ENCODE data around the gene PUSL1. TPM values are rescaled to one million over a fixed set of nuclear protein-coding genes. Genes with fewer than 3 reads are reported as not detected.

Gene PUSL1
- total RNA-seq, 1 donor from 2014 or later = 11.1 TPM

DNA sequence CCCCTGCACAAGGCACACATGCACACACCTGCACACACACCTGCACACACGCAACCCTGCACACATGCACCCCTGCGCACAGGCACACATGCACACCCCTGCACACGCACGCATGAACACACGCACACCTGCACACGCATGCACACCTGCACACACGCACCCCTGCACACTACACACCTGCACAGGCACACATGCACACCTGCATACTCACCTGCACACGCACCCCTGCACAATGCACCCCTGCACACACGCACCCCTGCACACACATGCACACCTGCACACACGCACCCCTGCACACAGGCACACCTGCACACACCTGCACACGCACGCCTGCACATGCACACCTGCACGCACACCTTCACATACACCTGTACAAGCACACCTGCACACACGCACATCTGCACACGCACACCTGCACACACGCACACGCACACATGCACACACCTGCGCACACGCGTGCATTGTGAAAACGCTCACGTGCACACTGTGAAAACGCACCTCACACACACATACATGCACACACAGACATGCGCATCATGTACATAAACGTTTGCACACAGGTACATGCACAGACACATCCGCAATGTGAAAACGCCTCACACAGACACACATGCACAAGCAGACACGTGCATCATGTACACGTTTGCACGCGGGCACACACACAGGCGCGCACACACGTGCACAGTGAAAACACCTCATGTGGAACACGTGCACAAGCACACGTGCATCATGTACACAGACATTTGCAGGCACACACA, 32.6 kb downstream of the PUSL1 start:
- DNase-seq = no peak

DNA sequence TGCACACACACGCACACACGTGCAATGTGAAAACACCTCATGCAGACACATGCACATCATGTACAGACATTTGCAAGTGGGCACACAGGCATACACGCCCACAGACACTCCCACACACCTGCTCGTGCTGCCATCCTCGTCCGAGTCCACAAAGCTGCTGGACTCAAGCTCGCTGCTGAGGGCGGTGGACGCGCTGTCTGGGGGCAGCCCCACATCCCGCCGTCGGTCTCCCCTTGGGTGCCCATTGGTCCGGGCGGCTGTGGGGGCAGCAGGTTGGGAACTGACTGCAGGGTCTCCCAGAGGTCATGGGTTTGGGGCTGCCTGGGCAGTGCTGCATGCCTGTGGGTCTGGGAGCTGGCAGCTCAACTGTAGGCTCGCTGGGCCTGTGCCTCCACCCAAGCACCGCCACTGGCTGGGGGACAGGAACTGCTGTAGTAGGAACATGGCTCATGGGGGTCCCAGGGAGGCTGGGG, 33.2 kb downstream of the PUSL1 start:
- DNase-seq = no peak

DNA sequence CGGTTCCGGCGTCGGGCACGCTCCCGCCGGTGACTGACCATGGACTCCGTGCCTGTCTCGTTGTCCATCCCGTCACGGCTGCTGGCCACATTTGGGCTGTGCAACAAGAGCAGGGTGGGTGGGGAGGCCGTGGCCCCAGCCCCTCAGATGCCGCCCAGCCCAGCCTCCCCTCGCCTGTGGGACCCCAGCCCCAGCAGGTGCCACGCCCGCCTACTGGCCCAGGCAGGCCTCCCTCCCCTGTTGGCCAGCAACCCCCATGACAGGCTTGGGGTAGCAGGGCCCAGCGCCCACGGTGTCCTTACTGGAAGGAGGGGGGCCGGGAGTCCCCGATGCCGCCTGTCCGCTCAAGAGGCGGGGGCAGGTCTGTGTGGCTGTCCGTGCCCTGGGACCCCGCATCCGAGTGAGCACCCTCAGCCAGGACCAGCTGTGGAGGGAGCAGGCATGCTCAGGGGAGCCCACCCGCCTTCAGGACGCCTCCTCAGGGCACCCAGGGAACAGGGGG, 33.7 kb downstream of the PUSL1 start:
- no peak for DNase-seq

DNA sequence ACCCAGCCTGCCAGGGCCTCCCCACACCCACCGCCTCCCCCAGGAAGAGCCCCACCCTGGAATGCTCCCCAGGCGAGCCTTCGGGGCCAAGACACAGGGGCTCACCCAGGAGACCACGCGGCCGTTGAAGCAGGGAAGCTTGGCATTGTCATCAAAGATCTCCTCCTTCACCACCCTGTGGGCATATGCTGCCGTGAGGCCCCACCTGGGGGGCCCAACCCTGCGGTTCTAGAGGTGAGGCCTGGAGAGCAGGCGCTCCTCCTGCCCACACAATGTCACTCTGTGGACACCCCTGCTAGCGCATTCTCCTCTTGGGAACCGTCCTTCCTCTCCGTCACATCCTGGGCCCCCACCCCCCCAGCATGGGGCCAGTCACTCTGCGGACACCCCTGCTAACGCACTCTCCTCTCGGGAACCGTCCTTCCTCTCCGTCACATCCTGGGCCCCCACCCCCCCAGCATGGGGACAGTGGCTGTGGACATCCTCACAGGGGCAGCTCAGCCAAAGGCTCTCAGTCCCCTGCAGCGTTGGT, 34.3 kb downstream of the PUSL1 start:
- DNase-seq = no peak

DNA sequence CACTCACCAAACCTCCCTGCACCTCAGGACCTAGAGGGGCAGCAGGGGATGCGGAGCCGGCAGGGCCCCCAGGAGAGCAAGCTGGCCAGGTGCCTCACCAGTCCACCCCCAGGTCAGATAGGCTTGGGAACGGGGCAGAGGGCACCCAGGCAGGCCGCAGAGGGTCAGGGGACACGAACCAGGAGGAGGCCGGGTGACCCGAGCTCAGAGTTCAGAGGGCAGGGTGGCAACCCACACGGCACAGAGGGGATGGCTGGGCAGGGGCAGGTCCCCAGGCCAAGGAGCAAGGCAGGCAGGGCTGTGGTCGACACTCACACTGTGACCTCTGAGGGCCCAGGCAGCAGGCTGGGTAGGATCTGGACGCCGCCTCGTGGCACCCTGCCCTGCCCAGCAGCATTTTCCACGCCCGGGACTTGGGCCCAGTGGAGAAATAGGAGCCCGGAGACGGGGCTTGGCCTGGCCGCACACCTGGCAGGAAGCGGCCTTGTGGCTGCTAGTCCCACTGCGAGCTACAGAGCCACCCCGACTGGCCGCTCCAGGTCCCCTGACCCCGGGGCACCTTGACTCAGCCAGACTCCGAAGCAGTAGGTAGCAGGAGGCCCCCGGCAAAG, 35.5 kb downstream of the PUSL1 start:
- DNase-seq = no peak

DNA sequence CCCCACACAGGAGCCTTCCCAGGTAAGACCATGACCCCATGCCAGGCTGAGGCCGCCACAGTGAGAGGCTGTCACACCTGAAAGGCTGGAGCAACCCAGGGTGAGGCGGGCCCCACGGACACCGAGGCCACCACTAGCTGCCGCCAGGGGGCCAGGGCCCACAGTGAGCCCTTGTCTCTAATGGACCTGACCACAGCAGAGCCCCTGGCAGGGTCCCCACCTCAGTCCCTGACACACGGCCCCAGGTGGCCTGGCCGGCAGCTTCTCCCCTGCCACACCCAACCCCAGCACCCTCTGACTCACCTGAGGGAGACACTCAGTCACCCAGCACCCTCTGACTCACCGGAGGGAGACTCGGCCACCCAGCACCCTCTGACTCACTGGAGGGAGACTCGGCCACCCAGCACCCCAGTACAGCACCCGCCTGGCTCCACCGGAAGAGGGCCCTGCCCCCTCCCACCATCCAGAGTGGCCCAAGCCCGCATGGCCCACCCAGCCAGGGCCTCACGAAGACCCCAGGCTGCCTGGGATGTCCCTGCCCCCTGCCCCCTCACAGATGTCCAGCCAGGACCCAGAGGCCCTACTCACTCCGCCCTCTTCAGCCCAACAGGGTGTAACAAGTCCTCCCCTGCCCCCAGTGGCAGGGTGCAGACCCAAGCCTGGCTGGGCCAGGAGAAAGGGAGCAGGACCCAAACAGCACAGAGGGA, 36.4 kb downstream of the PUSL1 start:
- DNase-seq = peak; percentile 45

DNA sequence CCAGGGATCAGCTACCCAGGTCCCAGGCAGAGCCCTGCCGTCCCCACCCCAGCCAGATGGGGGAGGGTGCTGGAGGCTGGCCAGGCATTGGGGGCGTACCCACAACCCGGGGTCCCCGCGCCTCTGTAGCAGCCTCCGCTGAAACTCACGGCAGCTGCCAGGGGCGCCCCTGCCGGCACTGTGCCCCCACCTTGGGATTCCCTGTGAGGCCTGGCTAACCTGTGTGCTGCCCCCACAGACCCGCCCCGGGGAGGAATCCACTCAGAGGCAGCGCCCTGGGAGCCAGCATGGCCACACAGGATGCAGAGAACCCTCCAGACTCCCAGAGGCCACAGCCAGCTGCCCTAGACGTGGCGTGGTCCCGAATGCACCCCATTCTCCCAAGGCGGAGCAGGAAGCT, 37.0 kb downstream of the PUSL1 start:
- DNase-seq = no peak

DNA sequence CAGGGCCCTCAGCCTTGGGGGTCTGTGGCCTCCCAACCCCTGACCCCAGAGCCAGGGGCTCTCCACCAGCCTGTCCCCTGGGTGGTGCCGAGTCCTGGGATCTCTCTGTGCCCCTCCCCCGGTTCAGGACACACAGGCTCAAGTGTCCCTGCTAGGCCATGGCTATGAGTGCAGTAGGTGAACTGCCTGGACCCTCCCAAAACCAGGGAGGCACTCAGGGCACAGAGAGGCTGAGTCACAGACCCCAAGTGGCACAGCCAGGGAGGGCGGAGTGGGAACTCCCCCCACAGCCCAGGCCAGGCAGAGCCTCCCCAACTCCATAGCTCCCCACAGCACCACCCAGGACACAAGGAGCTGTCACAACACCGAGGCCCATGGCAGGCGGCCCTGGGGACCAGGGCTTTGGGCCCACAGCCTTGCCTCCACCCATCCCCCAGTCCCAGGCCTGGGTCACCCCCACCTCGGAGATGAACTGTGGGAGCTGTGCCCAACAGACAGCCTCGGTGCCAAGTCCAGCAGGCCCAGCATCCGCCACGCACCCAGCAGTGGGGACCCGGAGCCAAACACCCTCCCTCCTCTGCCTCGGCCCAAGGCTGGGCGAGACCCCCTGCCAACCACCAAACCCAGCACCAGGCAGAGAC, 37.6 kb downstream of the PUSL1 start:
- no peak for DNase-seq

DNA sequence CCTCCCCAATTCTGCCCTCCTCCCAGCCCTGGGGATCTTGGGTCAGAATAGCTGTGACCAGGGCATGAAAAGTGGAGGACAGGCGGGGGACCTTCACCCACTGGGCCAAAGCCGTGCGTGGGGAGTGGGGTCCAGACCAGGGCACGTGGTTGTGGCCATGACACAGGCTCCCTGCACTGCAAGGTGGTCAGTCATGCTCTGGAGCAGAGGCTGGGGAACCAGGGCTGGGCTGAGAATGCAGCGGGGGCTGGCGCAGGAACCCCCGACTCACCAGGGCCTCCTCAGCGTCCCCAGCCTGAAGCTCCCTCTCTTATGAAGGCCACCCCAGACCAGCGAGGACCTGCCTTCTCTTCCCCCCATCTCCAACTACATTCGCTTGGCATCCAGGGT, 38.1 kb downstream of the PUSL1 start:
- DNase-seq = no peak

DNA sequence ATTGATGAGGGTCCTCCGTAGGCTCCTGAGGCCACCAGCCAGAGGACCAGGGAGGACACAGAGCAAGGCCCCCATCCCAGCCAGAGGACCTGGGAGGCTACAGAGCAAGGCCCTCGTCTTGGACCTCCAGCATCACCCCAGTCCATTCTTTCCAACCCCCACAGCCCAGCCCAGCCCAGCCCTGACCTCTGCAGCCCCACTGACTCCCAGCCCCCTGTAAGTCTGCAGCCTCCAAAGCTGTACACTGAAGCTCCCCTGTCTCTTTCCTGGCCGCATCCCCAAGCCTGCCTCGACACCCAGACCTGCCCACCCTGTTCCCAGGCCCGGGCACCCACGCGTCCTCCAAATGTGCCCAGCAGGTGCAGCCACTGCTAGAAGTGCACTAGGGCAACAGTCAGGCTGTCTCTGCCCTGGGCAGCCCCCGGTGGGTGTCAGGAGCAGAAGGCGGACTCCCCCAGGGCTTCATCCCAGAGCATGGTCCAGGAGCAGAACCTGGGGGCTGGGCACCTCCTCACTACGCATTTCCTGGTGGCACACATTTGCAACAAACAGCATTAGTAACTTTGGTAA, 38.7 kb downstream of the PUSL1 start:
- no peak for DNase-seq

DNA sequence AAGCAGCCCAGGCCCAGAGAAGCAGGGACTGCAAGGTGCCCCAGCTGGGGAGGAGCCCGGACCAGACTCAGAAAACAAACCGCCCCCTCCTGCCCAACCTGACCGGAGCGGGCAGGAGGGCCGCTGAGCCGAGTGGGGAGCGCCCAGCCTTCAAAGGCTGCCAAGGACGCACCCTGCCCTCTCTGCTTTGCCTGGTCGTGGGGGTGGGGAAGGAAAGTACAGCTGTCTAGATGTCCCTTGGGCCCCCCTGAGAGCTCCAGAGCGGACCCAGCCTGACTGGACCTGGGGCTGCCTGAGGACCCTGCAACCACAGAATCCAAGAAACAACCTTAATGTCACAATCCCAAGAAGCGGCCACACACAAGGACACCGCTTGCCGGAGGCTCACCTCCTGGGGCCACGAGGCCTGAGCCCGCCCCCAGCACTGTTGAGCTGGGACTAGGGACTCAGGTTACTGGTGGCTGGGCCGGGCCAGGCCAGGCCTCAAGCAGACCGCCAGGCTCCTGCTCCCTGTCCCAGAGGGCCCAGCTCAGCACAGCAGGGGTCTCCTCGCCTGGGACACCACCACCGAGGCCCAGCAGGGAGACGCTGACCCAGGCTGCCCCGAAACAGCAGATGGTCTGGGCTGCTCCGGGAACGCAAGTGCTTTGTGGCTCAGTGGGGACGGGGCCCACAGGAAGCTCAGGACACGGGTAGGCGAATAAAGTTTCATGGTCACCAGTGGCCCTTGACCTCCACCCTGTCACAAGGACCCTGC, 39.4 kb downstream of the PUSL1 start:
- no peak for DNase-seq

DNA sequence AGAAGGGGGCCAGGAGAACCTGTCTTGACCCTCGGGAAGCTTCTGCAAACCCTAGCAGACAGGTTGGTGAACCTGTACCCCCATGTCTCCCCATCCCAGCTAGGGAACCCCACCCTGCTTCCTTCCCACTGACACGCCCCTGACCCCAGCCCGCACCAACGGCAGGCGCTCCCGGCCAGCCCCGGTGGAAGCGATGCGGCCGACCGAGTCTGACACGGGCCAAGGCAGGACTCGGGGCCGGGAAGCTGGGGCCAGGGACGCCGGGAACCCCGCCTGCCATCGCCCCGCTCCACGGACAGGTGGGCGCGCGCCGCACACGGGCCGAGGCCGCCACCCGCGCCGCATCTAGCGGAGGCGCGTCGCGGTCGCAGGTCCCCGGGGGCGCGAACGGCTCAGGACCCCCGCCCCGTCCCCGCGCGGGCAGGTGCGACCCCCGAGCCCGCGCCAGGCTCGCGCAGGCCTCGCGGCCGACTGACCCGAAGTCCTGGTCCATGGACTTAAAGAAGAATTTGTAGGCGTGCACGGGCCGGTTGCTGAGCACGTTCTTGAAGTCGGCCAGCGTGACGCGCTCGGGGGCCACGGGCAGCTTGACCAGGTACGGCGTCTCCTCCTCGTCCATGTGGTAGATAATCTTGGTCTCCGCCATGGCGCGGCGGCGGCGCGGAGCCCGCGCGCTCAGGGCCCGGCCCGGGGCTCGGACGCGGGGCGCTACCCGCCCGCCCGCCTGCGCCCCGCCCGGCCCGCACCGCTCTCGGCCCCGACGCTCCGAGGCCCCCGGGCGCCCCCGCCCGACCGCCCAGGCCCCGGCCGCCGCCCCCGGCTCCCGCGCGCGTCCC, 40.2 kb downstream of the PUSL1 start:
- DNase-seq = peak; percentile 65

DNA sequence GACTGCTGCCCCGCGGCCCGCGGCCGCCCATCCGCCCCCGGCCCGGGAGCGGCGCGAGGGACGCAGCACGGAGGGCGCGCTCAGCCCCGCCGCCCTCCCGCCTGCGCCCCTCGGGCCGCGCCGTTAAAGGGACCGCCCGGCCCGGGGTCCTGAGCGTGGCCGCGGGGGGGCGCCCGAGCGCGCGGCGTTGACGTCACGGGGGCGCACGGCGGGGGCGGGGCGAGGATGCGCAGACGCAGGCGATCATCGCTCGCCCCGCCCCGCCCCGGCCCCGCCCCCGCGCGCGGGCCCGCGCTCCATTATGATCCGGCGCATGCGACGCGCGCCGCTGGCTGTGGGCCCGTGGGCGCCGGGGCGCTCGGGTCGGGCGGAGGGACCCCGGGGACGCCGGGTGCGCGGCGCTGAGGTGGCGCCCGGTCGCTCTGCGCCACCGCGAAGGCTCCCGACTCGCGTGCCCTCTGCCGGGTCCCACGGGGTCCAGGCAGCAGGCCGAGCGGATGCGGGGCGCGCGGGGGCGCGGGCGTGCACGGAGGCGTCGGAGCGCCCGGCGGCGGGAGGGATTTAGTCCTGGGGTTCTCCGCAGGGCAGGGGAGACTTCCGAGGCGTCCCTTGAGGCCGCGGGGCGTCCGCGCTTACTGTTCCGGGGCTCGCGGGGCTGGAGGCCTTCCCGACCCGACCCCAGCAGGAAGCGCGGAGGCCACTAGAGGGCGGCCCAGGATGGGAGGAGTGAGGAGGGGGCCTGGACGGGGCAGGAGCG, 41.0 kb downstream of the PUSL1 start, which contains the start of gene DVL1:
TSS of gene DVL1 (minus strand) at position 163 of the 757 bp plus-strand sequence. CDS start 353 bp downstream, outside the sequence.
- peak; percentile 73 for DNase-seq

DNA sequence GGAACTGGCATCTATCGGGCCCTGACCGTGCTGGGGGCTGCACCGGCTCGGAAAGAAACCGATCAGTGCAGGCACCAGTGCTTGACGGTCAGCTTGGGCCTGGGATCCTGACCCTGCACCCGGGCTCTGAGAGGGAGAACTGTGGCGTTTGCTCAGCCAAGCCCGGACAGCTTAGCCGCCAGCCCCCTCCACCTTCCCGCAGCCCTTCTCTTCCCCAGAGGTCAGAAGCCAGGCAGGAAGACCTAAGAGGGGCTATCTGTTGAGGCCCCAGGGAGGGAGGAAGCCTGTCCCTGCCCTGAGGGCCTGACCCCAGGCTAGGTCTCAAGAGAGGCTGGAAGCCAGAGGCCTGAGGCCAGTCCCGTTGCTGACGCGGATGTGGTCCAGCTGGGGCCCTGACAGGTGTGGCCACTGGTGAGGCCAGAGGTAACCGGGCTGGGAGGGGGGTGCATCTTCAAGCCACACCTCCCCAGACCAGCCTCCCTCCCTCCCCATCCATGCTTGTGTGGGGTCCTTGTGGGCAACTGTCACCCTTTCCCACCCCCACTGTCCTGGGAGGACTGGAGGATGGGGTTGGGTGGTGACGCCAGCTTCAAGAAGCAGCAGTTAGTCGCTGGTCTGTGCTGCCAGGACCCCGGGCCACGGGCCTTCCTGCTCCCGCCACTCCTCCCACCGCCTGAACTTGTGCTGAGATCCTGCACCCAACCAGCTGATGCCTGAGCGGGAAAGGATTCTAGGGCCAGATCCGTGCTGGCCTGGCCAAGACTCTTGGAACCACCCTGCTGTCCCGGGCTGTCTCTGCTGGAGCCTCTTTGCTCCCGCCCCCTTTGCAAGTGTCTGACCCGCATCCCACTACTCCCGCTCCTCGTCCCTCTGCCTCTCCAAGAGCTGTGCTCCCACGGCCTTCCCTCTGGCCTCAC, 43.4 kb downstream of the PUSL1 start:
- DNase-seq = no peak

DNA sequence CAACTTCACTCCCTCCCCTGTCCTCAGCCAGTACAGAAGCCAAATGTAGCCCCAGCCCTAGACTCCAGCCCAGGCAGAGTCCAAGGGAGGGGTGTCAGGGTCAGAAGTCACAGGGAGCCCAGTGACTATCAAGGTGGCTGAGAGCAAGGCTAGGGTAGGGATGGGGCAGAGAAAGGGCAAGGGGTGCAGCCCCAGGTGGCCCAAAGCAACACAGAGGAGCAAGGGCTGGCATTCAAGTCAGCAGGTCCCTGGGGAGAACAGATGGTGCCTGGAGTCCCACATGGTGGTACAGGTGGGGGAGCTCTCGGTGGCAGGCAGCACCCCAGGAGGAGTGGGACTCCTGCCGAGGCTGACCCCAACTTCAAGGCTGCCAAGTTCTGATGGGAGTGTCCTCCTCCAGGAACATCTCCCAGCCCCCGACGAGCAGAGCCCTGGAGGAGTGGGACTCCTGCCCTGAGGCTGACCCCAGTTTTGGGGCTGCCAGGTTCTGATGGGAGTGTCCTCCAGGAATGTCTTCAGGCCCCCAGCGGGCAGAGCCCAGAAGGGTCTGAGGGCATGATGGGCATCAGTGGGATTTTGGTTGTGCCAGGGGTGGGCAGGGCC, 44.5 kb downstream of the PUSL1 start:
- DNase-seq = no peak

DNA sequence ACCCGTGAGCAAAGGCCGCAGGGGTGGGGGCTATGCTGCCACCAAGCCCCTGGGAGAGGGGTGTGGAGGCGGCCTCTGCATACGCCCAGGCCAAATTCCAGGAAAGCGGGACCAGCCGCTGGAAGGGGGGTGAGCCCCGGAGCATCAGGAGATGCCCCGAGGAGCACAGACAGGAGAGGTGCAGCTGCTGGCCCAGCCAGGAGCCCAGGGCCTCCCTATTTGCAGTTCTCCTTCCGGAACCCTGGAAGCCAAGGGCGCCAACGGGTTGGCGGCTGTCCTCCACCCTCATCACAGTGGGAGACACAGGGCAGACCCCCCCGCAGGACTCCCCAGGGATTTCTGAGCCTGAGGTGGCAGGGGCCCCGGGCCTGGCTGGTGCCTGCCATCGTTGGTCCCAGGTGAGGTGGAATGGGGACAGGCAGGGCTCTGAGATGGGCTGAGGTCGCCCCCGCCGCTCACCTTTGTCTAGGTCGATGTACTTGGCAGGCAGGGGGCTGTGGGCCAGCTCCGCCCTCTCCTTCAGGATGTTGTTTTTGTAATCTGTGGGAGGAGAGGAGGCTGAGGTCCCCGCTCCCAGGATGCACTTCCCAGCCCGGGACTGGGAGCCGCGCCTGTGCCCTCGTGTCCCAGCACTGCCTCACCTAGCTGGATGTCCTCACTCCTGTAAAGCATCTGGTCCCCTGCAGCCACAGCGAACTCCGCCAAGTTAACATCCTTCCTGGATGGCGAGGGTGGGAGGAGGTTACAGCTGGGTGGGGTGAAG, 45.2 kb downstream of the PUSL1 start:
- no peak for DNase-seq

Measured in dermis blood vessel endothelial cell (primary cell).